Measurements from ENCODE around the gene MIA3. TPM values are rescaled to one million over a fixed set of nuclear protein-coding genes. Genes with fewer than 3 reads are reported as not detected.
A peak's percentile ranks its signal among the peaks of the same experiment; 100 is the strongest.

The MIA3 gene
- total and polyA plus RNA-seq, 9 of the 15 experiments (the other 6 are each of a cell fraction or from before 2014, with no cell fraction given) = 21.6 to 89.4 (median 40.8) TPM

DNA sequence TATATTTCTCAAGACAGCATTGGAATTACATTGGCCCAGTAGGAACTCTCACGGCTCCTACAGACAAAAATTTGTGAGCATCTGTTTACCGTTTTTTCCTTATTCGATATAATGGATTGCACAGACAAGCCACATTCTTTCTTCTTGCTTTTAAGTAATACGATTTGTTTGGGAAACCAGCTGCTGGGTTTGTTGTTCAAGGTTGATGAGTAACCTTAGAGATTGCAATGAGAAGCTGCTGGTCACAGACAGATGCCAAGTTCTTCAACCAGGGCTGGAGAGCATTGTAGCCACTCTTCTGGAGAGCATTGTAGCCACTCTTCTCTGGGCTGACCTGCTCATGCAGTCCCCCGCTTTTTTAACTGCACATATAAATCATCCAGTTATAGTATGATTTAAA is 1.4 kb upstream of the MIA3 start:
- Histone ChIP-seq H4K20me1 (replicated peaks; ENCODE audit: control insufficient read depth, insufficient read depth, low read length) (peaks cover 13% of the 10 kb centered on the region), H2AFZ (ENCODE audit: low read depth, low read length) (peak overlapping the region; percentile 91; the same call in 1 of the 2 replicates), H3K9ac (ENCODE audit: insufficient read depth in 1 of 2, low read depth in 2 of 2, low read length in 2 of 2) (no peak overlapping the region), H3K4me3 (no peak overlapping the region), H3K9me3 (replicated peaks; ENCODE audit: control insufficient read depth, insufficient read depth, low read depth, low read length) (no peaks in the 10 kb centered on the region), H3K9me1 (ENCODE audit: control insufficient read depth, insufficient read depth, low read length) (no peaks in the 10 kb centered on the region), H3K4me2 (ENCODE audit: insufficient read depth, low read length) (no peak overlapping the region), H3K79me2 (ENCODE audit: control insufficient read depth, insufficient read depth, low read length) (peaks cover 34% of the 10 kb centered on the region), H3K4me1 (replicated peaks in 1 of 2; ENCODE audit: control insufficient read depth in 2 of 2, insufficient read depth in 2 of 2, low read length in 2 of 2) (peaks cover 8 to 14% of the 10 kb centered on the region in 2 experiments; a peak in 4 of 5 replicates), H3K36me3 (ENCODE audit: control insufficient read depth, insufficient read depth, low read length) (peaks cover 7% of the 10 kb centered on the region; the same call in 1 of the 3 replicates), H3K27ac (ENCODE audit: extremely low read depth, low read depth, low read length) (no peak overlapping the region), H3K27me3 (ENCODE audit: control insufficient read depth in 2 of 2, insufficient read depth in 2 of 2, low read length in 2 of 2) (no peaks in the 10 kb centered on the region)
- BruUV-seq (replicated peaks) = no TSS peak
- intact Hi-C loops (cut with micrococcal nuclease) = no loop called here
- WGBS (ENCODE audit: insufficient coverage, low coverage, missing lambda C conversion rate) = 56% methylated on average over 5 of the region's 5 CpGs
- FAIRE-seq = no peak
- no peak for DNase-seq (ENCODE audit: extremely low read depth in 1 of 4, low spot score in 3 of 4)
- POLR2A ChIA-PET = interaction anchor here (0.6 to 0.9 kb wide), 3 partner anchors 10 to 53 kb away, joined by 3 read pairs; no protein-coding TSS in a partner anchor
- in situ Hi-C loops (cut with MboI) = no loop called here
- ATAC-seq = no peak
- CTCF ChIA-PET (ENCODE audit: low intra/inter-chr PET ratio) = no interaction called here
- TF ChIP-seq STAG1 (CRISPR knock-in tag; IDR thresholded peaks at IDR 0.05; ENCODE audit: borderline replicate concordance) (no peak), SUPT5H (IDR thresholded peaks at IDR 0.05) (no peak), NCOA1 (IDR thresholded peaks at IDR 0.05; ENCODE audit: low read depth) (no peak), MECOM (CRISPR knock-in tag; IDR thresholded peaks at IDR 0.05) (no peak)
- TF ChIP-seq, protein P1, sequence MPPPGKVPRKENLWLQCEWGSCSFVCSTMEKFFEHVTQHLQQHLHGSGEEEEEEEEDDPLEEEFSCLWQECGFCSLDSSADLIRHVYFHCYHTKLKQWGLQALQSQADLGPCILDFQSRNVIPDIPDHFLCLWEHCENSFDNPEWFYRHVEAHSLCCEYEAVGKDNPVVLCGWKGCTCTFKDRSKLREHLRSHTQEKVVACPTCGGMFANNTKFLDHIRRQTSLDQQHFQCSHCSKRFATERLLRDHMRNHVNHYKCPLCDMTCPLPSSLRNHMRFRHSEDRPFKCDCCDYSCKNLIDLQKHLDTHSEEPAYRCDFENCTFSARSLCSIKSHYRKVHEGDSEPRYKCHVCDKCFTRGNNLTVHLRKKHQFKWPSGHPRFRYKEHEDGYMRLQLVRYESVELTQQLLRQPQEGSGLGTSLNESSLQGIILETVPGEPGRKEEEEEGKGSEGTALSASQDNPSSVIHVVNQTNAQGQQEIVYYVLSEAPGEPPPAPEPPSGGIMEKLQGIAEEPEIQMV (tag; conservative IDR thresholded peaks at IDR 0.05; ENCODE audit: low read depth) = no peak
- TF ChIP-seq, protein P2, sequence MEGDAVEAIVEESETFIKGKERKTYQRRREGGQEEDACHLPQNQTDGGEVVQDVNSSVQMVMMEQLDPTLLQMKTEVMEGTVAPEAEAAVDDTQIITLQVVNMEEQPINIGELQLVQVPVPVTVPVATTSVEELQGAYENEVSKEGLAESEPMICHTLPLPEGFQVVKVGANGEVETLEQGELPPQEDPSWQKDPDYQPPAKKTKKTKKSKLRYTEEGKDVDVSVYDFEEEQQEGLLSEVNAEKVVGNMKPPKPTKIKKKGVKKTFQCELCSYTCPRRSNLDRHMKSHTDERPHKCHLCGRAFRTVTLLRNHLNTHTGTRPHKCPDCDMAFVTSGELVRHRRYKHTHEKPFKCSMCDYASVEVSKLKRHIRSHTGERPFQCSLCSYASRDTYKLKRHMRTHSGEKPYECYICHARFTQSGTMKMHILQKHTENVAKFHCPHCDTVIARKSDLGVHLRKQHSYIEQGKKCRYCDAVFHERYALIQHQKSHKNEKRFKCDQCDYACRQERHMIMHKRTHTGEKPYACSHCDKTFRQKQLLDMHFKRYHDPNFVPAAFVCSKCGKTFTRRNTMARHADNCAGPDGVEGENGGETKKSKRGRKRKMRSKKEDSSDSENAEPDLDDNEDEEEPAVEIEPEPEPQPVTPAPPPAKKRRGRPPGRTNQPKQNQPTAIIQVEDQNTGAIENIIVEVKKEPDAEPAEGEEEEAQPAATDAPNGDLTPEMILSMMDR (IDR thresholded peaks at IDR 0.05 in 2 of 3, conservative IDR thresholded peaks at IDR 0.05 in 1 of 3; ENCODE audit: insufficient read depth in 2 of 3, low read depth in 1 of 3, low read length in 3 of 3) = no peak
- TF ChIP-seq, protein P3, sequence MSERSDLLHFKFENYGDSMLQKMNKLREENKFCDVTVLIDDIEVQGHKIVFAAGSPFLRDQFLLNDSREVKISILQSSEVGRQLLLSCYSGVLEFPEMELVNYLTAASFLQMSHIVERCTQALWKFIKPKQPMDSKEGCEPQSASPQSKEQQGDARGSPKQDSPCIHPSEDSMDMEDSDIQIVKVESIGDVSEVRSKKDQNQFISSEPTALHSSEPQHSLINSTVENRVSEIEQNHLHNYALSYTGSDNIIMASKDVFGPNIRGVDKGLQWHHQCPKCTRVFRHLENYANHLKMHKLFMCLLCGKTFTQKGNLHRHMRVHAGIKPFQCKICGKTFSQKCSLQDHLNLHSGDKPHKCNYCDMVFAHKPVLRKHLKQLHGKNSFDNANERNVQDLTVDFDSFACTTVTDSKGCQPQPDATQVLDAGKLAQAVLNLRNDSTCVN (CRISPR knock-in tag; IDR thresholded peaks at IDR 0.05) = no peak
